MCF 10A (cell line): ENCODE results near the gene HDAC1. TPM values are rescaled to one million over a fixed set of nuclear protein-coding genes. Genes with fewer than 3 reads are reported as not detected.

Source experiments
- Bru-seq: library from RNA; stranded (reverse); fragments of 400-500 nt; gene quantifications from one replicate; lab custom pipeline; 2021; lab: Mats Ljungman, UMichigan
- BruChase-seq, 2 experiments: library from RNA; stranded (reverse); fragments of 400-500 nt; gene quantifications; one replicate each; lab custom pipeline; 2021; lab: Mats Ljungman, UMichigan
- BruUV-seq: library from RNA; stranded (reverse); fragments of 400-500 nt; replicated peaks from 2 replicates; lab custom pipeline; 2021; lab: Mats Ljungman, UMichigan
- CTCF ChIA-PET: fragments of 300-600 bp; sonication (Branson Sonifier 250); formaldehyde crosslinking; extraction: SDS; loops from one replicate; lab custom pipeline; 2021; ENCODE audit warnings: antibody characterized with exemption, inconsistent platforms; lab: Yijun Ruan, JAX
- POLR2A ChIA-PET: fragments of 300-600, 350-650 bp; sonication (Branson Sonifier 250); formaldehyde crosslinking; extraction: SDS; loops from one replicate; lab custom pipeline; 2020; ENCODE audit warnings: antibody characterized with exemption, inconsistent platforms; lab: Yijun Ruan, JAX
- DNase-seq: peaks from one replicate; pipeline ENCODE4 v3.0.0-alpha.2; 2018; ENCODE audit not compliant: unreplicated experiment
- H3K27ac Mint-ChIP-seq: one replicate; pipeline ENCODE4 v1.8.0; 2022; ENCODE audit warnings: mild to moderate bottlenecking, low read depth, mixed read lengths; ENCODE audit not compliant: unreplicated experiment
- H3K27me3 Mint-ChIP-seq: one replicate; pipeline ENCODE4 v1.8.0; 2022; ENCODE audit warnings: mixed read lengths; ENCODE audit not compliant: insufficient read depth, unreplicated experiment
- H3K36me3 Mint-ChIP-seq: one replicate; pipeline ENCODE4 v1.8.0; 2022; ENCODE audit warnings: mild to moderate bottlenecking, moderate library complexity, mixed read lengths; ENCODE audit not compliant: insufficient read depth, unreplicated experiment
- H3K4me1 Mint-ChIP-seq: one replicate; pipeline ENCODE4 v1.8.0; 2022; ENCODE audit warnings: mixed read lengths; ENCODE audit not compliant: insufficient read depth, unreplicated experiment
- H3K4me3 Mint-ChIP-seq: one replicate; pipeline ENCODE4 v1.8.0; 2022; ENCODE audit warnings: mild to moderate bottlenecking, moderate library complexity, mixed read lengths; ENCODE audit not compliant: unreplicated experiment
- H3K9me3 Mint-ChIP-seq: one replicate; pipeline ENCODE4 v1.8.0; 2022; ENCODE audit warnings: mixed read lengths; ENCODE audit not compliant: unreplicated experiment
- CTCF ChIP-seq: fragments of 200-600 bp; IDR thresholded peaks from one replicate; pipeline ENCODE4 v1.8.0; 2022; ENCODE audit warnings: antibody characterized with exemption, mild to moderate bottlenecking; ENCODE audit not compliant: unreplicated experiment
- intact Hi-C: fragments of 100-400 bp; cut with micrococcal nuclease; formaldehyde crosslinking; loops from 2 replicates; pipeline ENCODE4 v1.14.1; 2022
- long read RNA-seq: library from polyadenylated mRNA; stranded (forward); transcript quantifications from one replicate; pipeline ENCODE4 v2.0.0, GENCODE V29; 2022
- total RNA-seq: library from RNA; stranded (reverse); gene quantifications from 2 replicates; pipeline ENCODE4 v1.2.3, GENCODE V29; 2022

Gene HDAC1
- total RNA-seq (39.7 and 62.9 TPM in 2 replicates), Bru-seq, nascent RNA (percentile 57 among the genes with signal in this experiment), BruChase-seq, experiment 1, labeled RNA remaining after a 6-hour chase (percentile 71 among the genes with signal in this experiment), BruChase-seq, experiment 2, labeled RNA remaining after a 2-hour chase (percentile 64 among the genes with signal in this experiment)
- long read RNA-seq, transcript HDAC1-201 (14 exons, 2,124 nt), result major isoform, 47 of 60 reads
- long read RNA-seq, partial matches to known transcripts, result 5 of 60 reads
- long read RNA-seq, other reads (novel, unspliced or antisense), result 7 of 60 reads

DNA sequence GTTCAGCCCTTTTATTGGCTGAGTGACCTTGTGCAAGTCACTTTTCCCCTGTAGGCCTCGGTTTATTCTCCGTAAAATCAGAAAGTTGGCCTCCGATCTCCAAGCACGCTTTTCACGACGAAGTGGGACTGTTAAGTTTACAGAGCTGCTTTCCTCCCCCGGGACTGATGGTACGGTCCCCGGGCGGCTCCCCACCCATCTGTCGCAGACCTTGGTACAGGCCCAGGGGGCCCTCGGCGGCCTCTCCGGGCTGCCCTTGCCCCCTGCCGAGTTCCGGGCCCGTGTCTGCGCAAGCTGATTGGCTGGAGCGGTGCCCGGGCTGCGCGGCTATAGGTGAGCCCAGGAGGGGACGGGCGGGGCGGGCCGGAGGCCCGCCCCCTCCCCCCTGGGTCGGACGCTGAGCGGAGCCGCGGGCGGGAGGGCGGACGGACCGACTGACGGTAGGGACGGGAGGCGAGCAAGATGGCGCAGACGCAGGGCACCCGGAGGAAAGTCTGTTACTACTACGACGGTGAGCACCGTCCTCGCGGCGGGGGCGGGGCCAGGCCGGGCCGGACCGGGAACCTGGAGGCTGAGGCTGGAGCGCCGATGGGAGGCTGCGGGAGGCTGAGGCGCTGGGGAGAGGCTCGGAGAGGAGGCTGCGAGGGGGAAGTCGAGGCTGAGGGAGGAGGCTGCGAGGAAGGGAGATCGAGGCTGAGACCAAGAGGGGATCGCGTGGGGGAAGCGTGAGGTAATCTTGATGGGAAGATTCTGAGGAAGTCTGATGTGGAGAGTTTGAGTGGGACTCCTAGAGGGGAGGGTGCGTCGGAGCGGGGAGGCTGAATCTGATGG, at the start of gene HDAC1:
TSS of gene HDAC1 (plus strand) at position 376 of the 831 bp plus-strand sequence. CDS start at position 463, 87 bp downstream.
- Mint-ChIP-seq H3K27me3 (no peaks in the 10 kb centered on the region), H3K4me1 (peaks cover 22% of the 10 kb centered on the region), H3K27ac (peak within 1 kb of the TSS; percentile 96), H3K9me3 (no peaks in the 10 kb centered on the region), H3K36me3 (peaks cover 1% of the 10 kb centered on the region), H3K4me3 (peak within 1 kb of the TSS; percentile 99)
- intact Hi-C loops, result loop anchor here (2.0 kb wide), 1 partner anchor 77 kb away; no protein-coding TSS in a partner anchor
- no TSS peak for BruUV-seq
- TF ChIP-seq CTCF, result no peak
- DNase-seq, result peak; percentile 96
- CTCF ChIA-PET, result interaction anchor here (0.6 to 3.3 kb wide), 2 partner anchors 37 to 76 kb away, joined by 3 to 21 read pairs; no protein-coding TSS in a partner anchor
- POLR2A ChIA-PET, result interaction anchor here (0.5 to 2.8 kb wide), 17 partner anchors 9 to 359 kb away, joined by 3 to 10 read pairs (median 4); partner anchors contain the start of genes BSDC1, RBBP4 and ZBTB8A

GRCh38 chr1:32242341-32242851, 49.5 kb upstream of the HDAC1 start:
- H3K27ac Mint-ChIP-seq, result no peak overlapping the region
- ChIA-PET POLR2A (interaction anchor here (0.6 kb wide), 2 partner anchors 36 to 52 kb away, joined by 3 read pairs; no protein-coding TSS in a partner anchor), CTCF (interaction anchor here (0.5 to 0.6 kb wide), 3 partner anchors 27 to 109 kb away, joined by 3 to 9 read pairs (median 4); no protein-coding TSS in a partner anchor)
- H3K4me1 Mint-ChIP-seq, result peaks cover 9% of the 10 kb centered on the region
- no TSS peak for BruUV-seq
- no peaks in the 10 kb centered on the region for H3K36me3 Mint-ChIP-seq
- TF ChIP-seq CTCF, result no peak
- DNase-seq, result no peak
- no peaks in the 10 kb centered on the region for H3K27me3 Mint-ChIP-seq
- H3K4me3 Mint-ChIP-seq, result no peak overlapping the region
- no peaks in the 10 kb centered on the region for H3K9me3 Mint-ChIP-seq
- intact Hi-C loops, result no loop called here

DNA sequence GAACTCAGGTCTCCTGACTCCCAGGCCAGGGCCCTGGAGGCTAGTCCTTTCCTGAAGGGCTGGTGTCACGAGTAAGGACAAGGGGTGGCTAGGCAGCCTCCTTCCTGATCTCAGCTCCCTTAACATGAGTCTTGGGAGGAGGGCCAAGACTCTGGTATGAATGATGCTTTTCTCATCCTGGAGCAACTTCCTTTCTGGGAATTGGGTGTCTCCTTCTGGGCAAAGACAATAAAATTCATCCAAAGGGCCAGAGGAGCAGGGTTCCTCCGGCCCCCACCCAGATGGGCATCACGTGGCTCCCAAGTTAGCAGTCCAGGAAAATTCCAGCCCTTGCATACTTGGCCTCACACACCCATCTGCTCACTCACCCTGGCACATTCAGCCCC, 45.0 kb upstream of the HDAC1 start, which contains the start of gene FAM167B:
TSS of gene FAM167B (plus strand) at position 335 of the 386 bp plus-strand sequence. CDS start 200 bp downstream, outside the sequence.
- TF ChIP-seq CTCF, result no peak
- CTCF ChIA-PET, result interaction anchor here (0.7 to 2.1 kb wide), 2 partner anchors 31 to 77 kb away, joined by 3 to 9 read pairs; no protein-coding TSS in a partner anchor
- Mint-ChIP-seq H3K27me3 (no peaks in the 10 kb centered on the region), H3K4me1 (peaks cover 7% of the 10 kb centered on the region), H3K36me3 (no peaks in the 10 kb centered on the region), H3K9me3 (no peaks in the 10 kb centered on the region), H3K4me3 (no peak within 1 kb of the TSS), H3K27ac (no peak within 1 kb of the TSS)
- POLR2A ChIA-PET, result no interaction called here
- DNase-seq, result peak; percentile 45
- BruUV-seq, result no TSS peak
- intact Hi-C loops, result no loop called here
